Endothelial cell of umbilical vein (primary cell): Measurements from ENCODE around the gene ABCC4. TPM values are rescaled to one million over a fixed set of nuclear protein-coding genes. Genes with fewer than 3 reads are reported as not detected.

Experiments used
- BruUV-seq: library from RNA; stranded (reverse); fragments of 400-500 nt; replicated peaks from 2 replicates; lab custom pipeline; 2021; lab: Mats Ljungman, UMichigan
- CTCF ChIA-PET: fragments of 300-600, 350-600 bp; sonication (Branson Sonifier 250); formaldehyde crosslinking; loops from one replicate; lab custom pipeline; 2021; ENCODE audit warnings: antibody characterized with exemption, inconsistent platforms; lab: Charles Lee
- POLR2A ChIA-PET: fragments of 300-600, 350-600 bp; sonication (Branson Sonifier 250); formaldehyde crosslinking; loops from one replicate; lab custom pipeline; 2021; ENCODE audit warnings: antibody characterized with exemption, inconsistent platforms; lab: Charles Lee
- DNase-seq: peaks from one replicate; pipeline ENCODE4 v3.0.0-alpha.2; 2011; ENCODE audit warnings: low read depth, low spot score
- FAIRE-seq: peaks from 2 replicates; lab custom pipeline; 2011; peaks lifted over from hg19 to GRCh38; lab: Jason Lieb, UNC
- H2AFZ ChIP-seq: 2 replicates; pipeline ENCODE4 v1.6.0; 2012; ENCODE audit warnings: low read depth, low read length, control low read depth, inconsistent platforms
- H3K27ac ChIP-seq: 2 replicates; pipeline ENCODE4 v1.5.1; 2011; ENCODE audit warnings: low read depth, mild to moderate bottlenecking, control low read depth, low read length, moderate library complexity; ENCODE audit not compliant: insufficient read depth
- H3K27me3 ChIP-seq, 2 experiments: 2 replicates each; pipeline versions ENCODE4 v1.6.0 to v1.6.1; 2011; ENCODE audit warnings: low read length in 2 of 2, mixed read lengths in 1 of 2; ENCODE audit not compliant: control insufficient read depth in 2 of 2, insufficient read depth in 2 of 2
- H3K36me3 ChIP-seq, 2 experiments: 2 replicates in 1 of 2; 3 replicates in 1 of 2; pipeline ENCODE4 v1.5.1; 2011; ENCODE audit warnings: low read length in 2 of 2, mild to moderate bottlenecking in 1 of 2, moderate library complexity in 1 of 2; ENCODE audit not compliant: control insufficient read depth in 2 of 2, insufficient read depth in 2 of 2; ENCODE audit errors: extremely low read depth in 1 of 2
- H3K4me1 ChIP-seq: 3 replicates; pipeline ENCODE4 v1.5.1; 2011; ENCODE audit warnings: mild to moderate bottlenecking, low read length; ENCODE audit not compliant: control insufficient read depth, insufficient read depth; ENCODE audit errors: extremely low read depth
- H3K4me2 ChIP-seq: 2 replicates; pipeline ENCODE4 v1.6.1; 2011; ENCODE audit warnings: low read length, control low read depth, mixed read lengths; ENCODE audit not compliant: insufficient read depth
- H3K4me3 ChIP-seq, 3 experiments: fragments of 200-600 bp in 1 of 3; sonication (generic), shearing (Covaris generic) in 1 of 3; replicated peaks in 1 of 3; 2 replicates each; pipeline ENCODE4 v1.5.1; 2011 to 2016; ENCODE audit warnings: control low read depth in 3 of 3, low read length in 3 of 3, mild to moderate bottlenecking in 2 of 3, inconsistent platforms in 1 of 3, low read depth in 1 of 3, moderate library complexity in 1 of 3; ENCODE audit not compliant: insufficient read depth in 1 of 3
- H3K79me2 ChIP-seq: 2 replicates; pipeline ENCODE4 v1.6.0; 2012; ENCODE audit warnings: low read length, inconsistent platforms; ENCODE audit not compliant: control insufficient read depth, insufficient read depth
- H3K9ac ChIP-seq: replicated peaks from 2 replicates; pipeline ENCODE3; 2011; ENCODE audit warnings: low read length, control low read depth; ENCODE audit not compliant: insufficient read depth; ENCODE audit errors: extremely low read depth
- H3K9me1 ChIP-seq: replicated peaks from 3 replicates; pipeline ENCODE4 v1.6.0; 2011; ENCODE audit warnings: mild to moderate bottlenecking, low read length; ENCODE audit not compliant: control insufficient read depth, insufficient read depth; ENCODE audit errors: extremely low read depth
- H3K9me3 ChIP-seq: replicated peaks from 2 replicates; pipeline ENCODE4 v1.5.1; 2012; ENCODE audit warnings: low read length, inconsistent platforms; ENCODE audit not compliant: control insufficient read depth, insufficient read depth
- H4K20me1 ChIP-seq: replicated peaks from 2 replicates; pipeline ENCODE3; 2011; ENCODE audit warnings: mild to moderate bottlenecking, low read length; ENCODE audit not compliant: control insufficient read depth, insufficient read depth; ENCODE audit errors: extremely low read depth
- CTCF ChIP-seq, 2 donors: IDR thresholded peaks; 1 replicate in 1 of 2; 2 replicates in 1 of 2; pipeline ENCODE4 v1.5.1; 2011; ENCODE audit warnings: low read length in 2 of 2, mild to moderate bottlenecking in 2 of 2, moderate library complexity in 2 of 2, control low read depth in 1 of 2, inconsistent platforms in 1 of 2, low read depth in 1 of 2; ENCODE audit not compliant: insufficient read depth in 1 of 2; ENCODE audit errors: extremely low read depth in 1 of 2
- EZH2 ChIP-seq: IDR thresholded peaks from 2 replicates; pipeline ENCODE4 v1.6.1; 2012; ENCODE audit warnings: borderline replicate concordance, low read depth, mild to moderate bottlenecking, moderate library complexity, low read length, inconsistent platforms; ENCODE audit not compliant: severe bottlenecking
- MYC ChIP-seq: IDR thresholded peaks from one replicate; pipeline ENCODE4 v1.6.1; 2011; ENCODE audit warnings: mild to moderate bottlenecking, low read depth, low read length
- POLR2AphosphoS5 ChIP-seq: IDR thresholded peaks from 2 replicates; pipeline ENCODE4 v1.6.1; 2012; ENCODE audit warnings: low read depth, mild to moderate bottlenecking, control low read depth, low read length, moderate library complexity; ENCODE audit not compliant: insufficient read depth
- dilution Hi-C: fragments of 300-500 bp; cut with MboI; formaldehyde crosslinking; loops from one replicate; pipeline ENCODE4 v1.15.0; 2019; ENCODE audit warnings: low sequenced_read_pairs; ENCODE audit not compliant: extremely low pct_ligation_motif_present
- intact Hi-C: fragments of 100-400 bp; cut with micrococcal nuclease; formaldehyde crosslinking; loops from one replicate; pipeline ENCODE4 v1.10.0; 2022
- polyA plus RNA-seq, 4 experiments: library from polyadenylated mRNA; depleted of rRNA in 3 of 4; stranded (reverse) in 3 of 4; unstranded in 1 of 4; fragments of >200 nt; gene quantifications; 2 replicates each; pipeline versions ENCODE4 v1.2.1 to v1.2.3, GENCODE V29; 2011 to 2012; ENCODE audit warnings: missing spikeins in 1 of 4
- total RNA-seq: library from RNA; stranded (reverse); gene quantifications from 2 replicates; pipeline ENCODE4 v1.2.3, GENCODE V29; 2021
- TF ChIP-seq, protein P1 (sequence below): IDR thresholded peaks from 2 replicates; pipeline ENCODE4 v1.6.1; 2011; ENCODE audit not compliant: insufficient read depth, insufficient read length

The ABCC4 gene
- total and polyA plus RNA-seq, 2 donors (not counting 3 experiments of a cell fraction or from before 2014, with no cell fraction given): 9.2 to 15.9 TPM

DNA sequence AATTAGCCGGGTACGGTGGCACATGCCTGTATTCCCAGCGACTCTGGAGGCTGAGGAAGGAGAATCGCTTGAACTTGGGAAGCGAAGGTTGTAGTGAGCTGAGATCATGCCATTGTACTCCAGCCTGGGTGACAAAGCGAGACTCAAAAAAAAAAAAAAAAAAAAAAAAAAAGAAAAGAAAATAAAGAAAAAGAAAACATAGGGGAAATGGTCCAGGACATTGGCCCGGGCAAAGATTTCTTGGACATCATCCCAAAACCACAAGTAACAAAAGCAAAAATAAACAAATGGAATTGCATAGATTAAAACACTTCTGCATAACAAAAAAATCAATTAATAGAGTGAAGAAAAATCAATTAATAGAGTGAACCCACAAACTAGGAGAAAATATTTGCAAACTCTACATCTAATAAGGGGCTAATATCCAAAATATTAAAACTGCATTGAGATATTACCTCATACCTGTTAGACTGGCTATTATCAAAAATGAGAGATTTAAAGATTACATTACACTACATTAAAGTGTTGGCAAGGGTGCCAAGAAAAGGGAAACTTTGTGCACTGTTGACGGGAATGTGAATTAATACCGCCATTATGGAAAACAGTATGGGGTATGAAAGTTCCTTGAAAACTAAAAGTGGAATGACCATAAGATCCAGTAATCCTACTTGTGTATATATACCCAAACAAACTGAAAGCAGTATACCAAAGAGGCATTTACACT, 18.5 kb upstream of the ABCC4 start:
- Histone ChIP-seq H2AFZ (no peak overlapping the region), H3K27ac (no peak overlapping the region), H3K36me3 (no peaks in the 10 kb centered on the region), H3K9me3 (no peaks in the 10 kb centered on the region), H3K79me2 (no peaks in the 10 kb centered on the region), H3K27me3 (no peaks in the 10 kb centered on the region), H3K9ac (no peak overlapping the region), H3K9me1 (no peaks in the 10 kb centered on the region), H4K20me1 (no peaks in the 10 kb centered on the region), H3K4me3 (no peak overlapping the region), H3K4me1 (peaks cover 24% of the 10 kb centered on the region), H3K4me2 (peak overlapping the region; percentile 58)
- ChIA-PET CTCF (interaction anchor here (0.6 to 1.9 kb wide), 5 partner anchors 18 to 1070 kb away, joined by 3 to 7 read pairs (median 5); partner anchors contain the start of gene ABCC4), POLR2A (no interaction called here)
- FAIRE-seq (peak; percentile 91), DNase-seq (peak; percentile 86)
- TF ChIP-seq MYC (no peak), CTCF (IDR thresholded peaks at IDR 0.05; ENCODE audit: extremely low read depth in 1 of 2, insufficient read depth in 1 of 2, low read depth in 1 of 2, low read length in 2 of 2) (no peak), POLR2AphosphoS5 (no peak), EZH2 (no peak)
- TF ChIP-seq, protein P1, sequence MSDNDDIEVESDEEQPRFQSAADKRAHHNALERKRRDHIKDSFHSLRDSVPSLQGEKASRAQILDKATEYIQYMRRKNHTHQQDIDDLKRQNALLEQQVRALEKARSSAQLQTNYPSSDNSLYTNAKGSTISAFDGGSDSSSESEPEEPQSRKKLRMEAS: no peak
- intact Hi-C loops (no loop called here), dilution Hi-C loops (no loop called here)
- no TSS peak for BruUV-seq
